Glutamatergic neuron (in vitro differentiated cells): ENCODE data around the gene OGA. TPM values are rescaled to one million over a fixed set of nuclear protein-coding genes. Genes with fewer than 3 reads are reported as not detected.

Experiments
- DNase-seq: peaks from one replicate; pipeline ENCODE4 v3.0.0; 2022
- H3K27ac Mint-ChIP-seq: one replicate; pipeline ENCODE4 v1.8.0; 2020; ENCODE audit warnings: mild to moderate bottlenecking, mixed read lengths, inconsistent platforms; ENCODE audit not compliant: unreplicated experiment
- H3K27me3 Mint-ChIP-seq: one replicate; pipeline ENCODE4 v1.8.0; 2020; ENCODE audit warnings: mild to moderate bottlenecking, moderate library complexity, mixed read lengths, inconsistent platforms; ENCODE audit not compliant: unreplicated experiment
- H3K36me3 Mint-ChIP-seq: one replicate; pipeline ENCODE4 v1.8.0; 2020; ENCODE audit warnings: mild to moderate bottlenecking, mixed read lengths, inconsistent platforms; ENCODE audit not compliant: unreplicated experiment
- H3K4me1 Mint-ChIP-seq: one replicate; pipeline ENCODE4 v1.8.0; 2020; ENCODE audit warnings: mild to moderate bottlenecking, low read depth, mixed read lengths, inconsistent platforms; ENCODE audit not compliant: unreplicated experiment
- H3K4me3 Mint-ChIP-seq: one replicate; pipeline ENCODE4 v1.8.0; 2020; ENCODE audit warnings: mild to moderate bottlenecking, mixed read lengths, inconsistent platforms; ENCODE audit not compliant: unreplicated experiment
- H3K9me3 Mint-ChIP-seq: one replicate; pipeline ENCODE4 v1.8.0; 2020; ENCODE audit warnings: mild to moderate bottlenecking, moderate library complexity, mixed read lengths, inconsistent platforms; ENCODE audit not compliant: unreplicated experiment
- CTCF ChIP-seq: fragments of 200-600 bp; sonication (generic); IDR thresholded peaks from one replicate; pipeline ENCODE4 v1.5.0; 2021; ENCODE audit not compliant: partially characterized antibody, unreplicated experiment
- total RNA-seq: library from RNA; stranded (reverse); fragmentation: NEBNext Ultra II Directional; extraction: Animal tissue kit (Norgen Biotek cat#: 25700); gene quantifications from one replicate; pipeline ENCODE4 v1.2.1, GENCODE V29; 2021; ENCODE audit not compliant: unreplicated experiment

The OGA gene
- total RNA-seq, 1 donor from 2014 or later, result 277 TPM

- Mint-ChIP-seq H3K36me3 (no peaks in the 10 kb centered on the region), H3K27ac (no peak overlapping the region), H3K9me3 (no peaks in the 10 kb centered on the region), H3K4me3 (no peak overlapping the region), H3K4me1 (peaks cover 5% of the 10 kb centered on the region), H3K27me3 (no peaks in the 10 kb centered on the region)
- no peak for TF ChIP-seq CTCF
- no peak for DNase-seq
These were observed 57.7 kb downstream of the OGA start for GRCh38 chr10:101760510-101760909.

- no peaks in the 10 kb centered on the region for H3K27me3 Mint-ChIP-seq
- no peak overlapping the region for H3K4me3 Mint-ChIP-seq
These were observed 58.7 kb downstream of the OGA start for GRCh38 chr10:101759309-101760247.

GRCh38 chr10:101758858-101759257 is 59.4 kb downstream of the OGA start:
- no peak overlapping the region for H3K27ac Mint-ChIP-seq
- H3K27me3 Mint-ChIP-seq, result no peaks in the 10 kb centered on the region
- peaks cover 5% of the 10 kb centered on the region for H3K4me1 Mint-ChIP-seq

More at GRCh38 chr10:101759309-101760247, 58.7 kb downstream of the OGA start:
- Mint-ChIP-seq H3K27ac (no peak overlapping the region), H3K36me3 (no peaks in the 10 kb centered on the region), H3K9me3 (no peaks in the 10 kb centered on the region), H3K4me1 (peaks cover 5% of the 10 kb centered on the region)
- DNase-seq, result no peak
- no peak for TF ChIP-seq CTCF

GRCh38 chr10:101752241-101752640 is 66.0 kb downstream of the OGA start:
- Mint-ChIP-seq H3K4me3 (no peak overlapping the region), H3K27ac (no peak overlapping the region), H3K36me3 (no peaks in the 10 kb centered on the region), H3K4me1 (peaks cover 9% of the 10 kb centered on the region), H3K9me3 (no peaks in the 10 kb centered on the region), H3K27me3 (no peaks in the 10 kb centered on the region)
- TF ChIP-seq CTCF, result no peak
- no peak for DNase-seq

More at GRCh38 chr10:101758858-101759257, 59.4 kb downstream of the OGA start:
- no peaks in the 10 kb centered on the region for H3K36me3 Mint-ChIP-seq
- TF ChIP-seq CTCF, result no peak
- no peaks in the 10 kb centered on the region for H3K9me3 Mint-ChIP-seq
- DNase-seq, result no peak
- no peak overlapping the region for H3K4me3 Mint-ChIP-seq
